OCI-LY1 (cell line): ENCODE results near the gene ESR2.

Experiments used
- H2AFZ ChIP-seq: fragments of 200-600 bp; sonication (generic), shearing (Covaris generic); 2 replicates; pipeline ENCODE4 v1.6.0; 2014; ENCODE audit warnings: antibody characterized with exemption, mild to moderate bottlenecking, low read length
- H3F3A ChIP-seq: fragments of 200-600 bp; sonication (generic), shearing (Covaris generic); 2 replicates; pipeline ENCODE4 v1.6.0; 2014; ENCODE audit warnings: mild to moderate bottlenecking, antibody characterized with exemption, low read length, moderate library complexity; ENCODE audit not compliant: insufficient read depth
- H3K27ac ChIP-seq: fragments of 200-600 bp; sonication (generic); 2 replicates; pipeline ENCODE4 v1.5.1; 2014; ENCODE audit warnings: low read length, mixed run types, mild to moderate bottlenecking, low read depth; ENCODE audit not compliant: poor library complexity, severe bottlenecking
- H3K27me3 ChIP-seq: fragments of 200-600 bp; sonication (generic); 2 replicates; pipeline ENCODE4 v1.6.0; 2014; ENCODE audit warnings: antibody characterized with exemption, mild to moderate bottlenecking, low read length, moderate library complexity; ENCODE audit not compliant: insufficient read depth
- H3K36me3 ChIP-seq: fragments of 200-600 bp; sonication (generic); 2 replicates; pipeline ENCODE4 v1.6.1; 2014; ENCODE audit warnings: mild to moderate bottlenecking, antibody characterized with exemption, low read length, moderate library complexity, mixed read lengths; ENCODE audit not compliant: insufficient read depth
- H3K4me1 ChIP-seq: fragments of 200-600 bp; sonication (generic); 2 replicates; pipeline ENCODE4 v1.5.1; 2014; ENCODE audit warnings: mild to moderate bottlenecking, low read length, moderate library complexity; ENCODE audit not compliant: insufficient read depth, severe bottlenecking
- H3K4me2 ChIP-seq: fragments of 200-600 bp; sonication (generic), shearing (Covaris generic); 2 replicates; pipeline ENCODE4 v1.6.1; 2014; ENCODE audit warnings: low read length
- H3K4me3 ChIP-seq: fragments of 200-600 bp; sonication (generic); 2 replicates; pipeline ENCODE4 v1.5.1; 2014; ENCODE audit warnings: low read length, low read depth, mild to moderate bottlenecking, mixed read lengths; ENCODE audit not compliant: poor library complexity, severe bottlenecking
- H3K79me2 ChIP-seq: fragments of 200-600 bp; shearing (Covaris generic); 2 replicates; pipeline ENCODE4 v1.6.1; 2016; ENCODE audit warnings: mixed run types, low read length, mixed read lengths; ENCODE audit not compliant: insufficient read depth
- H3K9ac ChIP-seq: fragments of 200-600 bp; sonication (generic), shearing (Covaris generic); 2 replicates; pipeline ENCODE4 v1.6.1; 2014; ENCODE audit warnings: mild to moderate bottlenecking, low read length, mixed read lengths
- H3K9me2 ChIP-seq: fragments of 200-600 bp; sonication (generic), shearing (Covaris generic); 2 replicates; pipeline ENCODE4 v1.6.1; 2014; ENCODE audit warnings: low read depth, mild to moderate bottlenecking, low read length, mixed read lengths
- H3K9me3 ChIP-seq: fragments of 200-600 bp; shearing (Covaris generic); 2 replicates; pipeline ENCODE4 v1.6.1; 2014; ENCODE audit warnings: low read length, mixed read lengths
- H4K20me1 ChIP-seq: fragments of 200-600 bp; sonication (generic), shearing (Covaris generic); 2 replicates; pipeline ENCODE4 v1.6.0; 2016; ENCODE audit warnings: mild to moderate bottlenecking, low read length; ENCODE audit not compliant: insufficient read depth
- CTCF ChIP-seq: fragments of 200-600 bp; sonication (generic), shearing (Covaris generic); IDR thresholded peaks from 2 replicates; pipeline ENCODE4 v1.5.1; 2017; ENCODE audit warnings: mild to moderate bottlenecking, antibody characterized with exemption, low read length, moderate library complexity, mixed read lengths
- EZH2 ChIP-seq: fragments of 200-600 bp; sonication (generic), shearing (Covaris generic); IDR thresholded peaks from 2 replicates; pipeline ENCODE4 v1.8.0; 2017; ENCODE audit warnings: borderline replicate concordance, mixed run types, mild to moderate bottlenecking, antibody characterized with exemption, low read length, moderate library complexity, mixed read lengths

ESR2 gene

GRCh38 chr14:64337888-64338615 lies 43.9 kb upstream of the ESR2 start:
- TF ChIP-seq CTCF (peak; percentile 13; the same call in 1 of the 2 replicates), EZH2 (no peak)
- Histone ChIP-seq H3K27ac (peak overlapping the region; percentile 85), H3K9me2 (no peaks in the 10 kb centered on the region), H3K4me2 (peak overlapping the region; percentile 95), H3K9me3 (peaks cover 11% of the 10 kb centered on the region), H3K79me2 (peaks cover 5% of the 10 kb centered on the region; the same call in 1 of the 2 replicates), H3K36me3 (no peaks in the 10 kb centered on the region; the same call in 1 of the 2 replicates), H3K4me1 (peaks cover 22% of the 10 kb centered on the region), H3K9ac (peak overlapping the region; percentile 99), H2AFZ (no peak overlapping the region), H3K4me3 (peak overlapping the region; percentile 96), H3K27me3 (no peaks in the 10 kb centered on the region), H3F3A (no peaks in the 10 kb centered on the region), H4K20me1 (no peaks in the 10 kb centered on the region)

GRCh38 chr14:64329149-64329548 lies 35.0 kb upstream of the ESR2 start:
- H3K9me3 ChIP-seq = no peaks in the 10 kb centered on the region
- H4K20me1 ChIP-seq = no peaks in the 10 kb centered on the region
- no peaks in the 10 kb centered on the region for H3K9me2 ChIP-seq
- no peak overlapping the region for H3K27ac ChIP-seq
- TF ChIP-seq CTCF (no peak), EZH2 (no peak)
- no peak overlapping the region for H3K4me3 ChIP-seq
- no peaks in the 10 kb centered on the region for H3F3A ChIP-seq
- no peak overlapping the region for H3K4me2 ChIP-seq
- H3K9ac ChIP-seq = no peak overlapping the region
- H2AFZ ChIP-seq = no peak overlapping the region
- H3K36me3 ChIP-seq = no peaks in the 10 kb centered on the region
- H3K79me2 ChIP-seq = no peaks in the 10 kb centered on the region
- H3K4me1 ChIP-seq = no peaks in the 10 kb centered on the region
- no peaks in the 10 kb centered on the region for H3K27me3 ChIP-seq

GRCh38 chr14:64326502-64326901 lies 32.3 kb upstream of the ESR2 start:
- Histone ChIP-seq H3F3A (no peaks in the 10 kb centered on the region), H3K9me3 (no peaks in the 10 kb centered on the region), H3K9ac (no peak overlapping the region), H3K9me2 (no peaks in the 10 kb centered on the region), H3K4me2 (no peak overlapping the region), H3K27ac (no peak overlapping the region), H2AFZ (no peak overlapping the region), H3K27me3 (no peaks in the 10 kb centered on the region), H3K79me2 (no peaks in the 10 kb centered on the region), H3K36me3 (no peaks in the 10 kb centered on the region), H3K4me3 (no peak overlapping the region), H4K20me1 (no peaks in the 10 kb centered on the region), H3K4me1 (no peaks in the 10 kb centered on the region)
- TF ChIP-seq EZH2 (no peak), CTCF (no peak)
